Skeletal muscle cell (primary cell): ENCODE data around the gene APOL1.
A peak's percentile ranks its signal among the peaks of the same experiment; 100 is the strongest.
"Not testable (repeated sequence)": the region's sequence is repeated elsewhere in the genome, so short reads cannot be mapped to it uniquely, and the experiment has no call there.

Experiments used
- DNase-seq: peaks from one replicate; pipeline ENCODE4 v3.0.0-alpha.2; 2010; ENCODE audit warnings: low read depth
- H3K4me3 ChIP-seq: 2 replicates; pipeline ENCODE4 v1.5.1; 2011; ENCODE audit warnings: low read depth, mild to moderate bottlenecking, control low read depth, low read length, moderate library complexity

The APOL1 gene

DNA sequence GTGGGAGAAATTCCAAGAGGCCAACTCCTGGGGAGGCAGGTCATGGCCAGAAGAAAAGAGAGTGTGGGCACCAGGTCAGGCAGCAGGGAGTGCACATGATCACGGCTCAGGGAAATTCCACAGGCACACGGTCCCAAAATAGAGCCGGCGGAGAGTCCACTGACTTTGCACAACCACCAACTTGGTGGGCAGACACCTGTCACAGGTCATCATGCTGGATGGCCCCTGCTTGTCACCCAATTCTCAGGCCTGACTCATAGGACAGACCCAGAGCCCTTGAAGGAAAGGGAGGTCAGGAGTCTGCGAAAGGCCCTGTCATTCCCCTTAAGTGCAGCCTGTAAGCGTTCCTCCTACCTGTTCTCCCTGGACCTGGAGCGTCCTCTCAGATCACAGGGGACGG is 29.4 kb upstream of the APOL1 start:
- DNase-seq, result no peak
- no peak overlapping the region for H3K4me3 ChIP-seq

DNA sequence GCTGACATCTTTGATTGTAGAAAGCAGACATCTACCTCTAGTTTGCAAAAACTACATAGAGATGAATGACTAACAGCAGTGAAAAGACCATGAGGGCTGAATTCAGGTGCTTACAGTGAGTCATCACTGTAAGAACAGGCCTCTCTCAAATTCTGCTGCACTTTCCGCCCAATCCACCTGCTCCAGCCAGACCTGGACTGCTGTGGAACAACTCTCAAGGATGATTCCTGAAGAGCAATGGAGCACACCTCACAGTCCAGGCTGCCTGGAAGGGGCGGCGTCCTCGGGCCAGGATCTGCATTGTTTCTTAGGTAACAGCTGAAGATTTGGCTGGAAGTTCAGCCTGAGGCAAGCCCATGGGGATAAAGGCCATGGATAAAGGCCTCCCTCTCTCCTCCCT is 28.7 kb upstream of the APOL1 start:
- no peak for DNase-seq
- no peak overlapping the region for H3K4me3 ChIP-seq

DNA sequence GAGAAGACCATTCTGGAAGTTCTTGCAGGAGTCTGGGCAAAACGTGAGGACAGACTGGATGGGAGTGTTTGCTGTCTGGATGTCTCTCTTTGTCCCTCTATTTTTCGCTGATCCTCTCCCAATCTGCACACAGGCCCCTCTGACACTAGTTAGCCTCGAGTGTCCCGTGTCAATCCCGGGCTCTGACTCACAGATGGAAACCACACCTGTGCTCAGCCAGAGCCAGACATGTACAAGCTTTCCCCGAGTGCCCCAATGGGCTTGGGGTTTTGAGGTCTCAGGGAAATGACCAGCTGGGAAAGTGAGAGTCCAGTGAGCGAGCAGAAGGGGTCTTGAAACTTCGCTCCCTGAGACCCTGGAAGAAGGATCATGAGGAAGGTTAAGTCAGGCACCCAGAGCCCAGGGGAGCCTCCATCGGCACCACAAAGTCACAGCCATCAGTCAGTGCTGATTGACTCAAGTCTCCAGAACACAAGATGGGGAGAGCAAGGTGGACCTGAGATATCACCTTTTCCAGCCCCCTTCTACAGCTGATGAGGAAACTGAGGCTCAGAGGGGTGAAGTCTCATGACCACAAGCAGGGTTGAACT is 27.5 kb upstream of the APOL1 start:
- DNase-seq, result no peak
- H3K4me3 ChIP-seq, result no peak overlapping the region

DNA sequence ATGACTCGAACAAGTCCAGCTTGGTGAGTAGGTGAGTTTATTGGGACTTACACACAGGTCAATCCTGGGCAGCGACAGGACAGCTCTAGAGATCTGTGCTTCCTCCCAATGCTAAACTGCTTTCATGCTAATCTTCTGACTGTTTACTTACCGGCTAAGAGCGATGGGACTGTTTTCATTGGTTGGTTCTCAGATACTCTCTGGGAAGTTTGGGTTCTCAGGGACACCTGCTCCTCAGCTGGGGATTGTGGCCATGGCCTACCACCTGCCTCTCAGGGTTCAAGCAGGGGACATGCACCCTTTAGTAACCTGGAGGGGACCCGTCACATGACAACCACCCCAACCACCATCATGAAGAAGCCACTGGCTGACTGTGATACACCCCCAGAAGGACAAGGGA is 26.7 kb upstream of the APOL1 start:
- no peak for DNase-seq

DNA sequence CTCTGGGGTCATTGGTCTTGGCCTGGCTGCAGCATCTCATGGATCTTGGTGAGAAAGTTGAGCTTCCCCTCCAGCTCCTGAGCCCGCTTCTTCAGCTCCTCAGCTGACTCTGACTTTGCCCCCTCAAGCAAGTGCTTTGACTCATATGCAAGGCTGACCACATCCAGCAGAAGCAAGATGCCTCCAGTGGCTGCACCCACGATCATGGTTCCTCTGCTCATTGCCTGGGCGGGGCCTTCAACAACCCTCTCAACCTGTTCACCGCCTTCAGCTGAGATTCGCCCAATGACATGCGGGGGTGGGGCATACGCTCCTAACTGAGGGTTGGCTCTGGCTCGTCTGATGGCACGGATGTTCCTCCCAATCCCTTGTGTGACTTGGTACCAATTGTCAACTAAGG is 25.5 kb upstream of the APOL1 start:
- DNase-seq, result no peak
- H3K4me3 ChIP-seq, result no peak overlapping the region

More for the DNA sequence above, 26.7 kb upstream of the APOL1 start:
- no peak overlapping the region for H3K4me3 ChIP-seq

DNA sequence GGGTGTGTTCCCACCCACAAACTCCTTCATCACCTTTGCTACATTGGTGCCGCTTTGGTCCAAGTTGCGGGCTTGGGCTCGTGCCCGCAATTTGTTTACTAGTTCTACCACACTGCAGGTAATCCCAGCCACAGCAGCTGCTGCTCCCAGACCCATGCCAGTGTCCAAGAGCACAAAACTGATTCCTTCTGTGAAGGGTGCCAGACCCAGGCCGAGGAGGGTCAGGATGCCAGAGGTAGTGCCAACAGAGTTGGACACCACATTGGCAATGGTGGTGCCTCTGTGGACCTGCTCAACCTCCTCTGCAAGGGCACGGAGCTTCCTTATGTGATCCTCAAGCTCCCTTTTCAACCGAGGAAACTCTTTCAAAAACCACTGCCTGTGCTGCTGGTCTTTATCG is 25.1 kb upstream of the APOL1 start:
- DNase-seq, result no peak
- no peak overlapping the region for H3K4me3 ChIP-seq

DNA sequence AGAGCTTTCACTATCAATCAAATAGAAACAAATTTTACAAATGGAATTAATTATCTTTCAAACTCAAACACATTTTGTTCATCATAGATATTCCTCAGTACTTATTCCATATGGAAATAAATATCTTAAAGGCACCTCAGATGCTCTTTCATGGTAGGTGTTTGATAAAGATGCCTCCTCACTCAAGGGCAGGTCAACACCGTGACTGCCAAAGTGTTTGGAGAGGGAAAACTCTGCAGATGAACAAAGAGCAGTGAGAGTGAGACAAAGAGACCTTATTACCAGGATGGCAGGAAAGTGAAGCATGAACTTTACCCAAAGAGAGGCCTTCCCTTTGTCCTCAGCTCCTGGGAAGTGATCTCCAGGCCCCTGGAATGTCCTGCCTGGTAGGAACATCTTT is 24.6 kb upstream of the APOL1 start:
- not testable (repeated sequence) for H3K4me3 ChIP-seq, DNase-seq

DNA sequence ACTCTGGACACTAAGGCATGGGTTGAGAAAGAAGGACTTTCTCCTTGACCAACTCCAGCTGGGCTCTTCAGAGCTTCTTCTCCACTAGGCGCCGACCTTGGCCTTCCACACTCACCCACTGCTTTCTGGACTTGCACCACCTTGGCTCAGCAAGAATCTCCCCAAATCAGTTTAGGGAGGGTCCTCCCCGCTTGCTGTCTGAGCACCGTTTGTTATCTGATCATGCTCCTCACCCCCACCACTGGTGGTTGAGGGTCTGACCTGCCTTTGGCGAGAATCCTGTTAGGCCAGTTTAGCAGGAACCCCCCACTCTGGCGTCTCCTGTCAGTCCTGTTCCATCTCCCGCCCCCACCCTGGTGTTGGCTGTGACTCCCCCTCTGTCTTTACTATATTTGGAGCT is 24.0 kb upstream of the APOL1 start:
- no peak overlapping the region for H3K4me3 ChIP-seq
- DNase-seq, result no peak

DNA sequence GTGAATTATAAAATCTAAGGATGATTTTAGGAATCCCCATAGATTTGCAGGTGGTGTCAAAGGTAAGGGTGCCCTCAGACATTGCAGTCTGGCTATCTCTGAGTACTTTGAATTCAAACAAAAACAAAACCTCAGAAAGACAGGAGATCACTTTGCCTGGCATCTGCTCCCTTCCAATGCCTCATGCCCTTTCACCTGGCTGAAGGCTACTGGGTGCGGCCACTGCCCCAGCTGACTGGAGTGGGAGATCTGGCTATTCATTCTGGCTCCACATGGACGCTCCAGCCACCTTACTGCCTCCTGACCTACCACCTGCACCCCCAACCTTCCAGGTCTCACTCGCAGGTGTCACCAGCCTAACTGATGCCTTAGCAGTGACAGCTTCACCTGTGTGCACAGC is 23.3 kb upstream of the APOL1 start:
- not testable (repeated sequence) for H3K4me3 ChIP-seq, DNase-seq

DNA sequence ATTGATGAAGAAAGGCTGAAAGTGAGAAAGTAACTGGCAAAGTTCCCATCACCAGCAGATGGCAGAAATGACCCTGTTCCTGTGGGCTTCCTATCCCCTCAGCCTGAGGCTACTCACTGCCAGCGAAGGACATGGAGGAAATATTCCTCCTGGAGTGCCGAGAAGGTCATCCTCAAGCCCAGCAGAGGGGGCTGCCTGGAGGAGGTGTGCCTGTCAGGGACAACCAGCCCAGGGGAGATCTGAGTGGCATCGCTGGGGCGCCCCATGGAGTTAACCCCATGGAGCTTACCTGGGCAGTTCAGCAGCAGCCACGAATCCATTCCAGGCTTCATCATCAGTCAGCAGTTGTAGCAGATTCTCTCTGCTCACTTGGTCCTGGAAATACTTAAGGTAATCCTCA is 21.9 kb upstream of the APOL1 start:
- H3K4me3 ChIP-seq, DNase-seq: not testable (repeated sequence)

DNA sequence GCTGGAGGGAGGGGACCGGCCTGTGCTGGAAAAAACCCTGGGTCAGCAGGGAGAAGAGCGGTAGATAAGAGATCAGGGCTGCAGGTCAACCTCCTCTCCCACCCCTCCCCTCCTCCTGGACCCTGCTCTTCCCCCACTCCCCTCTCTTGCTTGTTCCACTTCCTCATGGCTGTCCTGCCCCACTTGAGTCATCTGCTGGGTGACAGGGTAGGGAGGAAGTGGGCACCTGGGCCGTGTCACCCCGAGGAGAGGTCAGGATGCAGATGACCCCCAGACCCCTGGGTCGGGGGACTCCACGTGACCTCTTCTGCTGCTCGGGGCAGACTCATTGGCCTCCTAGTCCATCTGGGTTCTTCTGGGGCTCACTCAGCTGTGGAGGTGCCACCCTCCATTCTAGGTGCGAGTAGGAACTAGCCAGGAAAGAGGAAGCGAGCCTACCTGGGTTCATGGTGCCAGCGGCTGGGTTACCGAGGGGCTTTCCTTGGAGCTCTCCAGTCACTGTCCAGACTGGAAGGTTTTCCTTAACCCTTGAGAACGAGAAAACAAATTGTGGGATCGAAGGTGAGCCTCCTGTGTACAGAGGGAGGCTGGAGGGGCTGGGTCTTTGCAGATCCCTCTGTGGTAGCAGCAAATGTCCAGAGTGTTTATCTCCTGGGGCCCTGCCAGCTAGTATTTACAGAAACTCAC is 20.1 kb upstream of the APOL1 start:
- DNase-seq, result no peak
- no peak overlapping the region for H3K4me3 ChIP-seq

DNA sequence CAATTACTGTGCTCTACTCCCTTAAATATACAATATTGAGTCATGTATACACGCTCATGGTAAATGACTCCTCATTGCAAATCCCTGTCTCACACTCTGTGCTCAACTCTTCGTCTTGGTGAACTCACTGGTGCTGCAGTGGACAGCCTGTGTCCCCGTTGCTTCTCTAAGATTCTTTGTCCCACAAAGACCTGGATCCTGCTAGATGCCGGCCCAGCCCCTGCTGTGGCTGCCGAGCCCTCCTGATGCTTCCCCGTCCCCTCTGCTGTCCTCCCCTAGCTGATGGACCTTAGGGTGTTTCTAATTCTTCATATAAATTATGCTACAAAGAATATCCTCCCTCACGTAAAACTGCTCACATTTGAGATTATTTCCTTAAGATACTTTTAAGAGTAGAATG is 19.1 kb upstream of the APOL1 start:
- no peak overlapping the region for H3K4me3 ChIP-seq
- no peak for DNase-seq

DNA sequence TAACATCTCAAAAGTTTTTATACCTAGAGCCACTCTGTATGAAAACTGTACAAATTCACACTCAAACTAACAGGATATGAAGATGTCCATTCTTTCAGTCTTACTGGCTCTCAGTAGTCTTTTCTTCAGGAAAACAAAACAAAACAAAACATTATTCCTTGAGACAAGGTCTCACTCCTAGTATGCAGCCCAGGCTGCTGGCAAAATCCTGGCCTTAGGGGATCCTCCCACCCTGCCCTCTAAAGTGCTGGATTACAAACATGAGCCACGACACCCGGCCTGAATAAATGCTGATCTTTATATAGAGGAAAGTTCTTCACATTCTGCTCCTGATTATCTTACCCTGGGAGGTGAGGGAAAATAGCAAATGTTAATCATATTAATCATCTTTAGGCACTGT is 18.7 kb upstream of the APOL1 start:
- H3K4me3 ChIP-seq, result no peak overlapping the region
- DNase-seq, result no peak

DNA sequence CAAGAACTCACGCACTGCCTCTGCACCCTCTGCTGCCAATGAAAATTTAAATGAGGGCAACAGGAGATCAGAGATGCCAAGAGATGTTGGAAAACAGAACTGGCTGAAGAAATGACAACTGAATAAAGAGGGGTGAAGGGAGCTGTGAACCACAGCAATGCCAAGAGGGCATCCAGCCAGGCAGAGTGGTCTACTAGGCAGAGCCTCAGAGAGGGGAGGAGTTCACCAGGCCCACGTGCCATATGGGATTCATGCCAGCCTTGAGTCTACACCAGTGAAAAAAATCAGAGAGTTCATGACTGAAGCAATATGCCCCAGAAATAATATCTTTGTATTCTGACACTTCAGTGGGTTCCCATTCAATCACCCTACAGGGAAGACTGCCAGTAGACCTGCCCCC is 18.0 kb upstream of the APOL1 start:
- no peak for DNase-seq

DNA sequence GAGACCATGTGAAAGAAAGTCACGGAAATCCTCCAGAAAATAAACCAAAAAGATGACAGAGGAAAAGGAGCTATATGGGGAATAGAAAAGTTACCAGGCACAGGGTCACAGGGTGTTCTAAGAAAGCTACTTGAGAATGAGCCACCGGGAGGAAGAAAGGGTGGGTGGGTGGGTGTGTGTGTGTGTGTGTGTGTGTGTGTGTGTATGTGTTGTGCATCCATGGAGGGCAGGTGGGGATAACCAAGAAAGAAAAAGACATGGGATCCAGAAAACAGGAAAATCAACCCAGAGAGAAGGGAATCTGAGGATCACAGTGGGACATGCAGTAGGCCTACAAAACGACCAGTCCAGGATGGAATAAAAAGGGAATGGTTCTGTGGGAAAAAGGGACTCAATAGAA is 17.3 kb upstream of the APOL1 start:
- DNase-seq, result no peak
- no peak overlapping the region for H3K4me3 ChIP-seq

More for the DNA sequence above, 18.0 kb upstream of the APOL1 start:
- H3K4me3 ChIP-seq, result no peak overlapping the region

DNA sequence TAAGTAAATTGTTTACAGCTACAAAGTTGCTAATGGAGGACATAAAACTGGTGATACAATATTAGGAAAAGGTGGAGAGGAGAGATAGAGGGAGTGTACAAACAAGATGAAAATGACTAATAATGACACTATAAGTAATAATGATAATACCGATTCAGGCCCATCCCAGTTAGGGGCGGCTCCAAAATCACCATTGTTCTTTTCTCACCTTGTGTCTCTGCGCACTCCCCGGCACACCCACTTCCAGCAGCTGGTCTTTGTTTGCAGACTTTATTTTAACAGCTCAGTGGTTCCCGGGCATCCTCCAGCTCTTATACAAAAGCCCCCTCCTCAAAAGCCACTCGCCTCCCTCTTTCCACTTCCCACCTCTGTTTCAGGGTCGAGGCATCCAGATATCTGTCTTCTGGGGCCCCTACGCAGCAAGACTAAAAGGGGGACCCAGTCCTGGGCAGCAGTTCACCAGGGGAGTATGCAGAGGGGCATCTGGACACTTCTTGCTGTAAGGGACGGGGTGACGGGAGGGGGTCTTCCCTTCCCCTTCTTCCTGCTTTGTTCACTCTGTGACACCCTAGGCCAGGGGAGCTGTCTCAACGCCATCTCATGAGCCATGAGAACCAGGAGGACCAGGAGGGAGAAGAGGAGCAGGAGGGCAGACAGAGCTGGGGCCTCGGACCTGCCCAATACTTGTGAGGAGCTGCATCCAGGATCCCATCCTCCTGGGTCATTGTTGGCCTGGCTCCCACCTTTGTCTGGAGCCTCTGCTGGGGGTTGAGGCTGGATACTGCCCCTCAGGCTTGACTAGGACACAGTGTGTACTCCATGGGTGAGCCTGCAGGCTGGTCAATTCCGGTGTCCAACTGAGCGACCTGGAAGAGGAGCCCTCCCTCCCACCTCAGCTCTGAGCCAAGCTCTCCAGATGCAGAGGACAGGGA is 16.3 kb upstream of the APOL1 start:
- no peak overlapping the region for H3K4me3 ChIP-seq
- no peak for DNase-seq

DNA sequence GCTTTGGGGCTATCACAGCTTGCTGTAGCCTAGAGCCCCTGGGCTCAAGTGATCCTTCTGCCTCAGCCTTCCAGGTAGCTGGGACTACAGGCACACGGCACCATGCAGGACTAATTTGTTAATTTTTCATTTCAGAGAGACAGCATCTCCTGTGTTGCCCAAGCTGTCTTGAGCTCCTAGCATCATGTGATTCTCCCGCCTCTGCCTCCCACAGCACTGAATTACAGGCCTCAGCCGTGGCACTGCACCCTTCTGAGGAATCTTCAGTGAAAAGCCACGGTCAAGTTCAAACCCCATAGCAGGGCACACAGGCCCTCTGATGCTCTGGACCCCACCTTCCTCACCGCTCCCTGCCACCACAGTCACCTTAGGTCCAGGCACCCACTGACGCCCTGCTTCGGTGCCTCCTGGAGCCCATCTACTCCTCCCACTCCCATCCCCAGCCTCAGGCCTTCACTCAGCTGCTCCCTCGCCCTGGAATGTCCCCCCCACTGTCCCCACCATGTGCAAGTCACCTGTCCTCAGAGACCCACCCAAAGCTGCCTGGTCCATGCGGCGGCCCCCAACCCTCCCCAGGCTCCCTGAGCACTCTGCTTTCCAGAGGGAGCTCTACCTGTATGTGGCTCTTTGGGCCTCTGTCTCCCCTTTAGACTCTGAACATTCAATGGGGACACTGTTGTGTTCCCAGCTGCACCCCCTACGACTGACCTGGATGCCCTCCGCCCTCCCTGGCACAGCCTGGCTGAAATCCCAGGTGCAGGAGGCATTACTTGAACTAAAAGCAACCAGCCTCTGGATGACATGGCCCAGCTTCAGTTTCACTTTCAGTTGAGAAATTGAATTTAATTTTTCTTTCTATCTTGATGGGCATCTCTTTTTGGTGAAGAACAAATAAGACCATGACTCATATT is 15.2 kb upstream of the APOL1 start:
- no peak for DNase-seq
- H3K4me3 ChIP-seq, result peak overlapping the region; percentile 72

DNA sequence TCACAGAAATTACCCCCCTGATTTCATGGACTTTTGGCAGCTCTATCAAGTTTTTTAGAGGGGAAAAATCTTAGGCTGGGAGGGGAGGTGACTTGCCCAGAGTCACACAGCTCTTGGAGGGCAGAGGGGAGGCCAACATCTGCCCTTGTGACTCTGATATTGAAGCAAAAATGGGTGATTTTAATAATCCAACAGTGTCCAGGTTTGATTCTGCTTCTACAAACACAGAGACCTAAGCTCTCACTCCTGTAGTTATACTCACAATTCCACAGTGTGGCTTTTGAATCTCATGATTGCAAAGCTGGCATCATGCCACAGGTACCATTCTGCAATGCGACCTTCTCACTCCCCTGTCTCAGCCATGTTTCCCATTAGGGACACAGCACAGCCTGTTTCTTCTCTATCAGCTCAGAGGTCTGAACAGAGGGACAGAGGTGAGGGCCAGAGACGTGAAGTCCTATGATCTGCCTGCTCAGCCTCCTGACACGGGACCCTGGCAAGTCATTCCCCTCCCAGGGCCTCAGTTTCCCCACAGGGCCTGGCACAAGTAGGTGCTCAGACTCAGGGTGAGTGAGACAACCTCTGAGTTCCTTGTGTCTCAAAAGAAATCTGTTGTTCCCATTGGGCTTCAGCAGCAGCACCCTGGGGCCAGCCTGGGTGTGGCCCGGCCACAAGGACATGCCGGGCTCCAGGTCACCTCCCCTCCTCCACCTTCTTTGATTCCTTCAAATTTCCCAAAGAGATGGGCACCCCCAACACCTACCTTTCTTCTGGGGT is 14.4 kb upstream of the APOL1 start:
- peak overlapping the region; percentile 72 for H3K4me3 ChIP-seq
- DNase-seq, result no peak

DNA sequence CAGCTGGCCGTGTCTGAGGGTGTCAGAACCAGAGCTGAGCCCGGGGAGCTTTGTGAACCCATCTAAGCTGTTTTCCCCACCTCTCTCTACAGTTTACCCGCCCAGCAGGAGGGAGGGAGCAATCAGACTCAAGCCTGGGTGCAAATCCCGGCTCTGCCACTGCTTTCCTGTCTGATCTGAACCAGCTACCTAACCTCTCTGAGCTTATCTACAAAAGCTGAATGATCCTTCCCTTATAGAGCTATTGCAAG is 13.9 kb upstream of the APOL1 start:
- DNase-seq, result no peak

More for the DNA sequence above, 13.9 kb upstream of the APOL1 start:
- peak overlapping the region; percentile 72 for H3K4me3 ChIP-seq
